ENCODE data around the gene PROSER1.

PROSER1 gene

GRCh38 chr13:39013462-39013861, 24.4 kb downstream of the PROSER1 start:
- TF ChIP-seq, protein P1, sequence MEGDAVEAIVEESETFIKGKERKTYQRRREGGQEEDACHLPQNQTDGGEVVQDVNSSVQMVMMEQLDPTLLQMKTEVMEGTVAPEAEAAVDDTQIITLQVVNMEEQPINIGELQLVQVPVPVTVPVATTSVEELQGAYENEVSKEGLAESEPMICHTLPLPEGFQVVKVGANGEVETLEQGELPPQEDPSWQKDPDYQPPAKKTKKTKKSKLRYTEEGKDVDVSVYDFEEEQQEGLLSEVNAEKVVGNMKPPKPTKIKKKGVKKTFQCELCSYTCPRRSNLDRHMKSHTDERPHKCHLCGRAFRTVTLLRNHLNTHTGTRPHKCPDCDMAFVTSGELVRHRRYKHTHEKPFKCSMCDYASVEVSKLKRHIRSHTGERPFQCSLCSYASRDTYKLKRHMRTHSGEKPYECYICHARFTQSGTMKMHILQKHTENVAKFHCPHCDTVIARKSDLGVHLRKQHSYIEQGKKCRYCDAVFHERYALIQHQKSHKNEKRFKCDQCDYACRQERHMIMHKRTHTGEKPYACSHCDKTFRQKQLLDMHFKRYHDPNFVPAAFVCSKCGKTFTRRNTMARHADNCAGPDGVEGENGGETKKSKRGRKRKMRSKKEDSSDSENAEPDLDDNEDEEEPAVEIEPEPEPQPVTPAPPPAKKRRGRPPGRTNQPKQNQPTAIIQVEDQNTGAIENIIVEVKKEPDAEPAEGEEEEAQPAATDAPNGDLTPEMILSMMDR (conservative IDR thresholded peaks at IDR 0.05): no peak
- H3K27ac ChIP-seq: no peak overlapping the region

GRCh38 chr13:39012608-39013007, 25.3 kb downstream of the PROSER1 start:
- no peak overlapping the region for H3K27ac ChIP-seq
- TF ChIP-seq, protein P1 (conservative IDR thresholded peaks at IDR 0.05): peak; percentile 29; the same call in 1 of the 2 replicates

GRCh38 chr13:39006371-39007111, 31.3 kb downstream of the PROSER1 start:
- 0 out of 2 replicates have a peak overlapping the region, but pooled peaks have one; percentile 25 for H3K27ac ChIP-seq

DNA sequence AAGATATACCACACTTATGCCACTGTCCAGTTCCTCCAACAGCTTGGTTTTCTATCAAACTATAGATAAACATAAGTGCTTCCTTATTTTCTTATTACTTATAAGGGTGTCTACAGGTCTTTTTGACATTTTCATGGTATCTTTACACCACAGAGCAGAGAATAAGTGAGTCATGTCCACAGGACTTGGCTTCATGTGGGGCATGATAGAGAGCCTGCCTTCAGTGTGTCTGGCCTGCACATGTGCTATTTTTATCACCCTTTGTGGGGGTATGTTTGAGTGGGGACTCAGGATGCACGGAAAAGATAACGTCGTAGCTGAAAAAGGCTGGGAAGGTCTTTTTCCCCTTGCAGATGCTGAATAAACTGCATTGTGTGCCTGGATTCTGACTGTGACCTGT, 39.1 kb downstream of the PROSER1 start:
- H3K27ac ChIP-seq: no peak overlapping the region
- TF ChIP-seq, protein P1 (conservative IDR thresholded peaks at IDR 0.05): no peak

DNA sequence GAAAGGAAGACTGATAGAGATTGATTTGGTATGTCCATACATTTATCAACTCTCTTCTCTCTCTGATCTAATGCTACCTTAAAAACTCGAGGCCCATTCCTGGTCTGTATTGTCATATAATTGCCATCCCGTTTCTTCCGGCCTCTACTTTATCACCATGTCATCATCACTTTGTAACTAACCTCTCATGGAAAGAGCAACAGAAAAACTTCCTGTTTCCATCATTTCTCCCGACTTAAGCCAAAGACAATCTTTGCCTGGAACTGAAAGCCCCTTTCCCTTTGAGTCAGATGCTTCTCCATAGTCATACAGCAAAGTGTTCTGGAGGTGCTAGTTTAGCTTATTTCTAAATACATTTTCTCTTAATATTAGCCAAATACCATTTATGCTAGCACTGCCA, 44.5 kb downstream of the PROSER1 start:
- H3K27ac ChIP-seq: no peak overlapping the region

DNA sequence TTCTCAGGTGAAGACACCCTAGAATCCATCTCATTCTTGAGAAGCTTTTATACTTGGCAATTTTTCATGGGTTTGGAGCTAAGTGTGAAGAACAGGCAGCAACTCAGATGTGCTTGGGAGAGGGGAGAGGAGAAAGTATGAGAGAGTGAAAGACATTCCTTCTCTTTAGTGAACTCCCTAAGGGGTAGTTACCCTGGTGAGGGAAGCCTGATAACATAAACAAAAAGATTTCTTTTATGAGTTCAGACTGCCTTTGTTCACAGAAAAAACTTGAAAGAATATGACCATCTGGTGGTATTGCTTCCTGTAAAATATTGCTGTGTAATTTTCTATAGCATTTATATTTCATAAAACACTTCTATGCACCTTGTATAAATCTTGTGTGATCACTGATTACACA, 47.2 kb downstream of the PROSER1 start, which contains the start of gene STOML3:
TSS of gene STOML3 (minus strand) at position 139 of the 400 bp plus-strand sequence. CDS start at position 29, 110 bp downstream.
- H3K27ac ChIP-seq: no peak within 1 kb of the TSS
- TF ChIP-seq, protein P1 (conservative IDR thresholded peaks at IDR 0.05): no peak

More for the DNA sequence above, 44.5 kb downstream of the PROSER1 start:
- TF ChIP-seq, protein P1 (conservative IDR thresholded peaks at IDR 0.05): no peak

DNA sequence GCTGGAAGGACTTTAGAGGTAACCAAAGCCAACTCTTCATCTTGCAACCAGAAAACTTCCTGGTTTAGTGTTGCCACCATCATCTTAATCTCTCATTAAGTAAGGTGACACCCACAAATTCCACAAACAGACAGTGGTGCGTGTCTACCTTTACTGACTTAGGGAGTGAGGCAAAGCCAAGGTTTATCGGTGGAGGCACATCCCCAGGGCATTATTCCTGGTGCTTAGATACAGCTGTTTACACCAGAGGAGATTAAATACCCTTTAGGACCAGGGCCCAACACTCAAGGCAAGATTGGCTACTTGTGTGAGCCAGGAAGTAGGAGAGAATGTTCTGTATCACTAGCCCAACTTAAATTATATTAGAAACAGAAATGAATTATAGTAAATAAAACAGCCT, 56.8 kb downstream of the PROSER1 start:
- TF ChIP-seq, protein P1 (conservative IDR thresholded peaks at IDR 0.05): no peak
- no peak overlapping the region for H3K27ac ChIP-seq

- TF ChIP-seq, protein P1 (conservative IDR thresholded peaks at IDR 0.05): no peak
- no peak overlapping the region for H3K27ac ChIP-seq
Observed at GRCh38 chr13:38980750-38981078, 57.2 kb downstream of the PROSER1 start.

All from VCaP (cell line).